Loucy (cell line): ENCODE measurements around the gene COL6A1.

Experiments used
- H2AFZ ChIP-seq: fragments of 200-600 bp; sonication (generic); 2 replicates; pipeline ENCODE4 v1.6.0; 2016; ENCODE audit warnings: antibody characterized with exemption, mild to moderate bottlenecking, low read length, moderate library complexity
- H3F3A ChIP-seq: fragments of 200-600 bp; 2 replicates; pipeline ENCODE4 v1.6.0; 2016; ENCODE audit warnings: antibody characterized with exemption, low read depth, mild to moderate bottlenecking
- H3K27me3 ChIP-seq: fragments of 200-600 bp; sonication (generic); 2 replicates; pipeline ENCODE4 v1.6.1; 2014; ENCODE audit warnings: low read length, mild to moderate bottlenecking; ENCODE audit not compliant: insufficient read depth, poor library complexity, severe bottlenecking
- H3K36me3 ChIP-seq: fragments of 200-600 bp; sonication (generic); 2 replicates; pipeline ENCODE4 v1.6.1; 2016; ENCODE audit warnings: low read length; ENCODE audit not compliant: insufficient read depth
- H3K4me1 ChIP-seq: fragments of 200-600 bp; sonication (generic); 2 replicates; pipeline ENCODE4 v1.5.1; 2014; ENCODE audit warnings: low read length, mild to moderate bottlenecking; ENCODE audit not compliant: insufficient read depth, poor library complexity, severe bottlenecking
- H3K4me2 ChIP-seq: fragments of 200-600 bp; sonication (generic); 2 replicates; pipeline ENCODE4 v1.6.0; 2014; ENCODE audit warnings: antibody characterized with exemption, low read length, low read depth, mild to moderate bottlenecking; ENCODE audit not compliant: poor library complexity, severe bottlenecking
- H3K4me3 ChIP-seq: fragments of 200-600 bp; sonication (generic); 2 replicates; pipeline ENCODE4 v1.5.1; 2014; ENCODE audit warnings: low read length, mild to moderate bottlenecking, mixed read lengths; ENCODE audit not compliant: poor library complexity, severe bottlenecking
- H3K79me2 ChIP-seq: fragments of 200-600 bp; sonication (generic); 2 replicates; pipeline ENCODE4 v1.6.1; 2014; ENCODE audit warnings: low read length; ENCODE audit not compliant: insufficient read depth
- H3K9ac ChIP-seq: fragments of 200-600 bp; sonication (generic); 2 replicates; pipeline ENCODE4 v1.6.0; 2014; ENCODE audit warnings: mild to moderate bottlenecking, low read depth, low read length, moderate library complexity; ENCODE audit not compliant: poor library complexity, severe bottlenecking
- H3K9me2 ChIP-seq: fragments of 200-600 bp; sonication (generic); replicated peaks from 2 replicates; pipeline ENCODE4 v1.6.1; 2016; ENCODE audit warnings: low read depth, low read length, mixed read lengths
- H3K9me3 ChIP-seq: fragments of 200-600 bp; sonication (generic); 2 replicates; pipeline ENCODE4 v1.6.1; 2014; ENCODE audit warnings: mild to moderate bottlenecking, antibody characterized with exemption, low read length, low read depth; ENCODE audit not compliant: insufficient read depth
- H4K20me1 ChIP-seq: fragments of 200-600 bp; sonication (generic); 2 replicates; pipeline ENCODE4 v1.6.0; 2014; ENCODE audit warnings: antibody characterized with exemption, low read length, mild to moderate bottlenecking; ENCODE audit not compliant: insufficient read depth, poor library complexity, severe bottlenecking
- EZH2phosphoT487 ChIP-seq: fragments of 200-600 bp; IDR thresholded peaks from 2 replicates; pipeline ENCODE4 v1.6.1; 2018; ENCODE audit warnings: antibody characterized with exemption, mild to moderate bottlenecking, moderate library complexity, borderline replicate concordance
- TF ChIP-seq, protein P1 (sequence below): fragments of 200-600 bp; sonication (generic); conservative IDR thresholded peaks from 2 replicates; pipeline ENCODE4 v1.5.1; 2014; ENCODE audit warnings: mild to moderate bottlenecking, antibody characterized with exemption, low read length

COL6A1 gene

DNA sequence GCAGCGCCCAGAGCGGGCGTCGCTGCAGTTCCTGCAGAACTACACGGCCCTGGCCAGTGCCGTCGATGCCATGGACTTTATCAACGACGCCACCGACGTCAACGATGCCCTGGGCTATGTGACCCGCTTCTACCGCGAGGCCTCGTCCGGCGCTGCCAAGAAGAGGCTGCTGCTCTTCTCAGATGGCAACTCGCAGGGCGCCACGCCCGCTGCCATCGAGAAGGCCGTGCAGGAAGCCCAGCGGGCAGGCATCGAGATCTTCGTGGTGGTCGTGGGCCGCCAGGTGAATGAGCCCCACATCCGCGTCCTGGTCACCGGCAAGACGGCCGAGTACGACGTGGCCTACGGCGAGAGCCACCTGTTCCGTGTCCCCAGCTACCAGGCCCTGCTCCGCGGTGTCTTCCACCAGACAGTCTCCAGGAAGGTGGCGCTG, 22.0 kb downstream of the COL6A1 start:
- no peaks in the 10 kb centered on the region for H3K9me2 ChIP-seq
- H2AFZ ChIP-seq: no peak overlapping the region
- H3K4me3 ChIP-seq: no peak overlapping the region
- H3K4me2 ChIP-seq: no peak overlapping the region
- H3K9ac ChIP-seq: no peak overlapping the region
- no peaks in the 10 kb centered on the region for H3K27me3 ChIP-seq
- H3F3A ChIP-seq: no peaks in the 10 kb centered on the region
- no peak for TF ChIP-seq EZH2phosphoT487
- TF ChIP-seq, protein P1, sequence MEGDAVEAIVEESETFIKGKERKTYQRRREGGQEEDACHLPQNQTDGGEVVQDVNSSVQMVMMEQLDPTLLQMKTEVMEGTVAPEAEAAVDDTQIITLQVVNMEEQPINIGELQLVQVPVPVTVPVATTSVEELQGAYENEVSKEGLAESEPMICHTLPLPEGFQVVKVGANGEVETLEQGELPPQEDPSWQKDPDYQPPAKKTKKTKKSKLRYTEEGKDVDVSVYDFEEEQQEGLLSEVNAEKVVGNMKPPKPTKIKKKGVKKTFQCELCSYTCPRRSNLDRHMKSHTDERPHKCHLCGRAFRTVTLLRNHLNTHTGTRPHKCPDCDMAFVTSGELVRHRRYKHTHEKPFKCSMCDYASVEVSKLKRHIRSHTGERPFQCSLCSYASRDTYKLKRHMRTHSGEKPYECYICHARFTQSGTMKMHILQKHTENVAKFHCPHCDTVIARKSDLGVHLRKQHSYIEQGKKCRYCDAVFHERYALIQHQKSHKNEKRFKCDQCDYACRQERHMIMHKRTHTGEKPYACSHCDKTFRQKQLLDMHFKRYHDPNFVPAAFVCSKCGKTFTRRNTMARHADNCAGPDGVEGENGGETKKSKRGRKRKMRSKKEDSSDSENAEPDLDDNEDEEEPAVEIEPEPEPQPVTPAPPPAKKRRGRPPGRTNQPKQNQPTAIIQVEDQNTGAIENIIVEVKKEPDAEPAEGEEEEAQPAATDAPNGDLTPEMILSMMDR: no peak
- no peaks in the 10 kb centered on the region for H3K4me1 ChIP-seq
- no peaks in the 10 kb centered on the region for H3K79me2 ChIP-seq
- no peaks in the 10 kb centered on the region for H3K36me3 ChIP-seq
- no peaks in the 10 kb centered on the region for H4K20me1 ChIP-seq
- peaks cover 7% of the 10 kb centered on the region; the same call in 1 of the 2 replicates for H3K9me3 ChIP-seq

DNA sequence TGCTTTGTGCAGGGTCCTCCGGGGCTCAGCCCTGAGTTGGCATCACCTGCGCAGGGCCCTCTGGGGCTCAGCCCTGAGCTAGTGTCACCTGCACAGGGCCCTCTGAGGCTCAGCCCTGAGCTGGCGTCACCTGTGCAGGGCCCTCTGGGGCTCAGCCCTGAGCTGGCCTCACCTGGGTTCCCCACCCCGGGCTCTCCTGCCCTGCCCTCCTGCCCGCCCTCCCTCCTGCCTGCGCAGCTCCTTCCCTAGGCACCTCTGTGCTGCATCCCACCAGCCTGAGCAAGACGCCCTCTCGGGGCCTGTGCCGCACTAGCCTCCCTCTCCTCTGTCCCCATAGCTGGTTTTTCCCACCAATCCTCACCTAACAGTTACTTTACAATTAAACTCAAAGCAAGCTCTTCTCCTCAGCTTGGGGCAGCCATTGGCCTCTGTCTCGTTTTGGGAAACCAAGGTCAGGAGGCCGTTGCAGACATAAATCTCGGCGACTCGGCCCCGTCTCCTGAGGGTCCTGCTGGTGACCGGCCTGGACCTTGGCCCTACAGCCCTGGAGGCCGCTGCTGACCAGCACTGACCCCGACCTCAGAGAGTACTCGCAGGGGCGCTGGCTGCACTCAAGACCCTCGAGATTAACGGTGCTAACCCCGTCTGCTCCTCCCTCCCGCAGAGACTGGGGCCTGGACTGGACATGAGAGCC, 22.7 kb downstream of the COL6A1 start:
- TF ChIP-seq EZH2phosphoT487: no peak
- TF ChIP-seq, protein P1: no peak
- H3K36me3 ChIP-seq: no peaks in the 10 kb centered on the region

DNA sequence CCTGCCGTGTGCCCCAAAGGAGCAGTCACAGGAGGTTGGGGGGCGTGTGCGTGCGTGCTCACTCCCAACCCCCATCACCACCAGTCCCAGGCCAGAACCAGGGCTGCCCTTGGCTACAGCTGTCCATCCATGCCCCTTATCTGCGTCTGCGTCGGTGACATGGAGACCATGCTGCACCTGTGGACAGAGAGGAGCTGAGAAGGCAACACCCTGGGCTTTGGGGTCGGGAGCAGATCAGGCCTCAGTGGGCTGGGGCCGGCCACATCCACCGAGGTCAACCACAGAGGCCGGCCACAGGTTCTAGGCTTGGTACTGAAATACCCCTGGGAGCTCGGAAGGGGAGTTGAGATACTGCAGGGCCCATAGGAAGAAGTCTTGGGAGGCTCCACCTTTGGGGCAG, 23.5 kb downstream of the COL6A1 start:
- H3K4me3 ChIP-seq: no peak overlapping the region
- H3K9ac ChIP-seq: no peak overlapping the region
- H3K9me2 ChIP-seq: no peaks in the 10 kb centered on the region
- H3F3A ChIP-seq: no peaks in the 10 kb centered on the region
- no peaks in the 10 kb centered on the region for H3K79me2 ChIP-seq
- H3K27me3 ChIP-seq: no peaks in the 10 kb centered on the region
- H3K4me1 ChIP-seq: no peaks in the 10 kb centered on the region
- H3K4me2 ChIP-seq: no peak overlapping the region
- H3K9me3 ChIP-seq: peaks cover 14% of the 10 kb centered on the region; the same call in 1 of the 2 replicates
- no peaks in the 10 kb centered on the region for H4K20me1 ChIP-seq
- TF ChIP-seq EZH2phosphoT487: no peak
- TF ChIP-seq, protein P1: no peak
- H2AFZ ChIP-seq: no peak overlapping the region
- H3K36me3 ChIP-seq: no peaks in the 10 kb centered on the region

More for the DNA sequence above, 22.7 kb downstream of the COL6A1 start:
- no peaks in the 10 kb centered on the region for H3K79me2 ChIP-seq
- H3K4me3 ChIP-seq: no peak overlapping the region
- H3F3A ChIP-seq: no peaks in the 10 kb centered on the region
- H4K20me1 ChIP-seq: no peaks in the 10 kb centered on the region
- H3K4me2 ChIP-seq: no peak overlapping the region
- no peak overlapping the region for H2AFZ ChIP-seq
- H3K9ac ChIP-seq: no peak overlapping the region
- H3K9me3 ChIP-seq: peaks cover 14% of the 10 kb centered on the region; the same call in 1 of the 2 replicates
- no peaks in the 10 kb centered on the region for H3K9me2 ChIP-seq
- no peaks in the 10 kb centered on the region for H3K27me3 ChIP-seq
- no peaks in the 10 kb centered on the region for H3K4me1 ChIP-seq
